Body of pancreas (tissue), 4 donors: Measurements from ENCODE around the gene NME5. TPM values are rescaled to one million over a fixed set of nuclear protein-coding genes. Genes with fewer than 3 reads are reported as not detected.

Experiments used
- ATAC-seq: fragments of 150-250 bp; one replicate; pipeline ENCODE4 v1.9.1; 2016
- DNase-seq, 4 donors: peaks; one replicate each; pipeline ENCODE4 v3.0.0-alpha.2; 2019
- H3K27ac ChIP-seq, 4 donors: fragments of 200-600 bp; sonication (generic); 1 replicate in 3 of 4; 2 replicates in 1 of 4; pipeline versions ENCODE4 v1.5.1 to v1.6.1; 2016 to 2019; ENCODE audit warnings: mild to moderate bottlenecking in 1 of 4, mixed read lengths in 1 of 4, moderate library complexity in 1 of 4
- H3K27me3 ChIP-seq, 2 donors: fragments of 200-600 bp; sonication (generic); one replicate each; pipeline ENCODE4 v1.6.0; 2016; ENCODE audit warnings: mild to moderate bottlenecking in 1 of 2
- H3K36me3 ChIP-seq, 2 donors: fragments of 200-600 bp; sonication (generic); replicated peaks in 1 of 2; 2 replicates each; pipeline ENCODE4 v1.5.1; 2016; ENCODE audit warnings: low read depth in 2 of 2; ENCODE audit not compliant: insufficient read depth in 1 of 2
- H3K4me1 ChIP-seq: fragments of 200-600 bp; sonication (generic); one replicate; pipeline ENCODE4 v1.6.0; 2016
- H3K4me3 ChIP-seq, 2 donors: fragments of 200-600 bp; sonication (generic); 1 replicate in 1 of 2; 2 replicates in 1 of 2; pipeline ENCODE4 v1.5.1; 2016 to 2019
- H3K9me3 ChIP-seq, 3 donors: fragments of 200-600 bp; sonication (generic); 1 replicate in 2 of 3; 2 replicates in 1 of 3; pipeline ENCODE4 v1.5.1; 2016
- CTCF ChIP-seq, 7 experiments: fragments of 450-650 bp in 4 of 7; fragments of 200-600 bp in 3 of 7; sonication (generic) in 3 of 7; IDR thresholded peaks; one replicate each; pipeline ENCODE4 v1.5.1; 2016 to 2019; ENCODE audit warnings: antibody characterized with exemption in 7 of 7
- POLR2A ChIP-seq, 3 donors: fragments of 450-650 bp; IDR thresholded peaks; one replicate each; pipeline ENCODE4 v1.6.1; 2016; ENCODE audit warnings: antibody characterized with exemption in 3 of 3, mild to moderate bottlenecking in 2 of 3
- WGBS, 2 donors: methylation state at CpG; one replicate each; pipeline ENCODE4 v1.1.5; 2017; 5-methylcytosine and 5-hydroxymethylcytosine counted together
- intact Hi-C: fragments of 100-400 bp; cut with DNase I; formaldehyde crosslinking; loops from one replicate; pipeline ENCODE4 v1.15.1; 2023
- total RNA-seq, 2 donors: library from RNA; depleted of rRNA; stranded (reverse); fragments of >200 nt; gene quantifications; one replicate each; pipeline ENCODE4 v1.1.0, GENCODE V29; 2016

Gene NME5
- total RNA-seq, 2 donors from 2014 or later = 7.5 TPM; not detected in 1

GRCh38 chr5:138128334-138128733 lies 10.9 kb downstream of the NME5 start:
- no peak for TF ChIP-seq CTCF (IDR thresholded peaks at IDR 0.05)
- no peak for TF ChIP-seq POLR2A (IDR thresholded peaks at IDR 0.05)
- intact Hi-C loops = no loop called here
- ATAC-seq = no peak

GRCh38 chr5:138115254-138115653 lies 24.0 kb downstream of the NME5 start:
- Histone ChIP-seq H3K36me3 (no peaks in the 10 kb centered on the region), H3K27me3 (no peaks in the 10 kb centered on the region), H3K9me3 (no peaks in the 10 kb centered on the region), H3K4me3 (no peak overlapping the region), H3K27ac (no peak overlapping the region), H3K4me1 (no peaks in the 10 kb centered on the region)
- DNase-seq (no peak), ATAC-seq (no peak)
- TF ChIP-seq CTCF (IDR thresholded peaks at IDR 0.05) = no peak
- TF ChIP-seq POLR2A (IDR thresholded peaks at IDR 0.05) = no peak
- intact Hi-C loops = no loop called here

More at GRCh38 chr5:138128334-138128733, 10.9 kb downstream of the NME5 start:
- Histone ChIP-seq H3K36me3 (no peaks in the 10 kb centered on the region), H3K4me1 (no peaks in the 10 kb centered on the region), H3K27ac (no peak overlapping the region), H3K27me3 (no peaks in the 10 kb centered on the region), H3K9me3 (no peaks in the 10 kb centered on the region), H3K4me3 (no peak overlapping the region)
- no peak for DNase-seq
- 61 to 63% methylated on average over 5 of the region's 5 CpGs for WGBS, 2 donors

GRCh38 chr5:138111937-138112336 lies 27.3 kb downstream of the NME5 start:
- intact Hi-C loops = no loop called here
- Histone ChIP-seq H3K36me3 (no peaks in the 10 kb centered on the region), H3K9me3 (no peaks in the 10 kb centered on the region), H3K4me1 (peaks cover 5% of the 10 kb centered on the region), H3K4me3 (no peak overlapping the region), H3K27me3 (no peaks in the 10 kb centered on the region), H3K27ac (no peak overlapping the region)
- ATAC-seq (no peak), DNase-seq (no peak)
- no peak for TF ChIP-seq CTCF (IDR thresholded peaks at IDR 0.05)
- no peak for TF ChIP-seq POLR2A (IDR thresholded peaks at IDR 0.05)
- WGBS, 2 donors = 26 to 31% methylated on average over 1 of the region's 1 CpG

GRCh38 chr5:138111181-138111580 lies 28.0 kb downstream of the NME5 start:
- intact Hi-C loops = no loop called here
- Histone ChIP-seq H3K4me3 (no peak overlapping the region), H3K4me1 (peaks cover 5% of the 10 kb centered on the region), H3K36me3 (no peaks in the 10 kb centered on the region), H3K27ac (no peak overlapping the region), H3K27me3 (no peaks in the 10 kb centered on the region), H3K9me3 (no peaks in the 10 kb centered on the region)
- WGBS, 2 donors = 50 to 71% methylated on average over 4 of the region's 4 CpGs
- TF ChIP-seq POLR2A (IDR thresholded peaks at IDR 0.05) (no peak), CTCF (IDR thresholded peaks at IDR 0.05) (no peak)
- no peak for DNase-seq
- ATAC-seq = no peak

- intact Hi-C loops = no loop called here
- ATAC-seq (no peak), DNase-seq (no peak)
- no peaks in the 10 kb centered on the region for H3K27me3 ChIP-seq
- no peak overlapping the region for H3K27ac ChIP-seq
- H3K36me3 ChIP-seq = no peaks in the 10 kb centered on the region
- peaks cover 5% of the 10 kb centered on the region for H3K4me1 ChIP-seq
- H3K4me3 ChIP-seq = no peak overlapping the region
- TF ChIP-seq POLR2A (IDR thresholded peaks at IDR 0.05) = no peak
- no peak for TF ChIP-seq CTCF (IDR thresholded peaks at IDR 0.05)
- WGBS, 2 donors = 62 to 70% methylated on average over 4 of the region's 4 CpGs
- no peaks in the 10 kb centered on the region for H3K9me3 ChIP-seq
Observed at GRCh38 chr5:138110266-138110963, 28.8 kb downstream of the NME5 start.
